Parathyroid adenoma (tissue), 2 donors: ENCODE data around the gene FNDC4.

Experiments
- H2AFZ ChIP-seq: fragments of 300-600 bp; sonication (generic); one replicate; pipeline ENCODE4 v1.7.0; 2017; ENCODE audit warnings: antibody characterized with exemption, mild to moderate bottlenecking
- H3K27ac ChIP-seq: fragments of 300-600 bp; sonication (generic); one replicate; pipeline ENCODE4 v1.7.0; 2017
- H3K27me3 ChIP-seq: fragments of 300-600 bp; sonication (generic); one replicate; pipeline ENCODE4 v1.7.0; 2017; ENCODE audit warnings: low read length; ENCODE audit not compliant: control insufficient read depth, insufficient read depth
- H3K36me3 ChIP-seq: fragments of 300-600 bp; sonication (generic); one replicate; pipeline ENCODE4 v1.7.0; 2017; ENCODE audit warnings: low read length; ENCODE audit not compliant: control insufficient read depth, insufficient read depth
- H3K4me1 ChIP-seq: fragments of 300-600 bp; sonication (generic); one replicate; pipeline ENCODE4 v1.7.0; 2017; ENCODE audit warnings: control low read depth
- H3K4me2 ChIP-seq: fragments of 300-600 bp; sonication (generic); one replicate; pipeline ENCODE4 v1.7.0; 2017; ENCODE audit warnings: low read length
- H3K4me3 ChIP-seq: fragments of 300-600 bp; sonication (generic); one replicate; pipeline ENCODE4 v1.7.0; 2017; ENCODE audit warnings: low read depth, low read length
- H3K79me2 ChIP-seq: fragments of 300-600 bp; sonication (generic); one replicate; pipeline ENCODE4 v1.7.0; 2017; ENCODE audit warnings: control low read depth
- H3K9ac ChIP-seq: fragments of 300-600 bp; sonication (generic); one replicate; pipeline ENCODE4 v1.7.0; 2017; ENCODE audit warnings: mild to moderate bottlenecking
- H3K9me3 ChIP-seq: fragments of 300-600 bp; sonication (generic); one replicate; pipeline ENCODE4 v1.7.0; 2017; ENCODE audit warnings: low read length; ENCODE audit not compliant: control insufficient read depth
- TF ChIP-seq, protein P1 (sequence below): fragments of 300-600 bp; sonication (generic); IDR thresholded peaks from one replicate; pipeline ENCODE4 v1.7.0; 2017; ENCODE audit warnings: antibody characterized with exemption, mild to moderate bottlenecking
- donor health status: primary hyperparathyroidism.

FNDC4 gene

DNA sequence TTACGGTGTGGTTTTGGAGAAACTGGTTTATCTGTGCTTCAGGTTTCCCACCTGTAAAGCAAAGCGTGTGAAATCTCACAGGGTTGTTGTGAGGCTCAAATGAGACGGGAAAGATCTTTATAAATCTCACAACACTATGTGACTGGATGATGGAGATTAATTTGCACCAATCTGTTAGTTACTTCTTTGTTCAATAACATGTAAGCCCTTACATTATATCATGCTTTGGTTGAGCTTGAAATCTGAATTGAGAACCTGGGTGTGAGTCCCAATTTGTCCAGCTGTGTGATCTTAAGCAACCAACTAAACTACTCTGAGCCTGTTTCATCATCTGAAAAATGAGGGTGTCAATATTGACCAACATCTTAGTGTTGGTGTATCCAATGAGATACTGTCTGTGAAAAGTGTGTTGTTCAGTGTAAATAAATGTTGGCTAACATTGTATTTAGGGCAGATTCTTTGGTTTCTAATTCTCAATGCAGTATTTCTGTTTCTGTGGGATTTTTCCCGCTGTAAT lies 898 bp upstream of the FNDC4 start:
- Histone ChIP-seq H3K4me3 (peak overlapping the region; percentile 64), H3K27me3 (no peaks in the 10 kb centered on the region), H3K27ac (no peak overlapping the region), H3K4me1 (no peaks in the 10 kb centered on the region), H3K4me2 (no peak overlapping the region), H2AFZ (no peak overlapping the region), H3K79me2 (no peaks in the 10 kb centered on the region), H3K9me3 (no peaks in the 10 kb centered on the region), H3K9ac (no peak overlapping the region), H3K36me3 (no peaks in the 10 kb centered on the region)
- TF ChIP-seq, protein P1, sequence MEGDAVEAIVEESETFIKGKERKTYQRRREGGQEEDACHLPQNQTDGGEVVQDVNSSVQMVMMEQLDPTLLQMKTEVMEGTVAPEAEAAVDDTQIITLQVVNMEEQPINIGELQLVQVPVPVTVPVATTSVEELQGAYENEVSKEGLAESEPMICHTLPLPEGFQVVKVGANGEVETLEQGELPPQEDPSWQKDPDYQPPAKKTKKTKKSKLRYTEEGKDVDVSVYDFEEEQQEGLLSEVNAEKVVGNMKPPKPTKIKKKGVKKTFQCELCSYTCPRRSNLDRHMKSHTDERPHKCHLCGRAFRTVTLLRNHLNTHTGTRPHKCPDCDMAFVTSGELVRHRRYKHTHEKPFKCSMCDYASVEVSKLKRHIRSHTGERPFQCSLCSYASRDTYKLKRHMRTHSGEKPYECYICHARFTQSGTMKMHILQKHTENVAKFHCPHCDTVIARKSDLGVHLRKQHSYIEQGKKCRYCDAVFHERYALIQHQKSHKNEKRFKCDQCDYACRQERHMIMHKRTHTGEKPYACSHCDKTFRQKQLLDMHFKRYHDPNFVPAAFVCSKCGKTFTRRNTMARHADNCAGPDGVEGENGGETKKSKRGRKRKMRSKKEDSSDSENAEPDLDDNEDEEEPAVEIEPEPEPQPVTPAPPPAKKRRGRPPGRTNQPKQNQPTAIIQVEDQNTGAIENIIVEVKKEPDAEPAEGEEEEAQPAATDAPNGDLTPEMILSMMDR = no peak

DNA sequence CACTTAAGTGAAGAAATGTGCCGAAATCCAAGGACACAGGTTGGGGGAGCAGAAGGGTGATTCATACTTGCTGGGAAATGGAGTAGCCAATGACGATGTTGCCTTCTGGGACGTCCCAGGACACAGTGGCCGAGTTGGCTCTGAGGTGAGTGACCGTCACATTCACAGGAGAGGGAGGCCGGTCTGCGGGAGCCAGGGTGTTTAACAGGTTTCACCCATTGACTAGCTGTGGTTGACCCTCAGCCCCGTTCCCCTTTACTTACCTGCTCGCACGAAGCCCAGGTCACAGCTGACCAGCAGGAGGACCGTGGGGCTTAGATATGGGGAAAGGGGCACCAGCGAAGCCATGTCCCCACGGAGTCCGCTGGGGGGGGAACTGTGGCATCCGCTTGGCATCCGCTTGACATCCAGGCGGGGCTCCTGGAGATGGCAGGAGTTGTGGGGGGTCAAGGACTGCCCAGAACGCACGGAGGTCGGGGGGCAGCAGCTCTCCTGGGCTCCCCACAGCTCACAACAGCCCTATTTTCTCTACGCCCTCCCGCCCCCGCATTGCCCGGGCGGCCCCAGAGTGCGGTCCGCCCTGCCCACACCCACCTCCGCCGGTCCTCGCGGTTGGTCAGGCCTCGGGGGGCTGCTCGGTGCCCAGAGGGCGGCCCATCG lies 586 bp downstream of the FNDC4 start:
- H3K27me3 ChIP-seq = no peaks in the 10 kb centered on the region

DNA sequence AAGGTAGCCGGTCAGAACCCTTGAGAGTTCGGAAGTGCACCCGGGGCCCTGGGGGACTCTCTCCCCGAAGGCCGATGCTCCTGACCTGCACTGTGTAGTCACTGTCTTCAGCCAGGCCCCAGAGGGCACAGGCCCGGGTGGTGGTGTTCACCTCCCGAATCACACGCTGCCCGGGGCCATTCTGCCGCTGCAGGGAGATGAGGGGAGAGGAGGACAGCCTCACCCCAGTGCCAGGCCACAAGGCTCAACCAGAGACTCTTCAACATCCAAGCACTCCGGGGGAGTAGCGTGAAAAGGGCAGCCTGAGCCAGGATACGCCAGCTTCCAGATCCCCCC lies 1.1 kb downstream of the FNDC4 start:
- Histone ChIP-seq H3K36me3 (no peaks in the 10 kb centered on the region), H3K27me3 (no peaks in the 10 kb centered on the region), H3K9ac (no peak overlapping the region), H2AFZ (peak overlapping the region; percentile 77), H3K4me1 (peaks cover 5% of the 10 kb centered on the region), H3K4me3 (peak overlapping the region; percentile 64), H3K79me2 (no peaks in the 10 kb centered on the region), H3K9me3 (no peaks in the 10 kb centered on the region), H3K27ac (no peak overlapping the region), H3K4me2 (peak overlapping the region; percentile 89)
- TF ChIP-seq, protein P1 = no peak

More for the DNA sequence above, 586 bp downstream of the FNDC4 start:
- H3K27ac ChIP-seq = no peak overlapping the region
- H3K79me2 ChIP-seq = no peaks in the 10 kb centered on the region
- H3K9ac ChIP-seq = no peak overlapping the region
- H3K9me3 ChIP-seq = no peaks in the 10 kb centered on the region
- H3K4me2 ChIP-seq = peak overlapping the region; percentile 89
- peak overlapping the region; percentile 77 for H2AFZ ChIP-seq
- peak overlapping the region; percentile 64 for H3K4me3 ChIP-seq
- H3K36me3 ChIP-seq = no peaks in the 10 kb centered on the region
- peaks cover 5% of the 10 kb centered on the region for H3K4me1 ChIP-seq
- TF ChIP-seq, protein P1 = no peak

DNA sequence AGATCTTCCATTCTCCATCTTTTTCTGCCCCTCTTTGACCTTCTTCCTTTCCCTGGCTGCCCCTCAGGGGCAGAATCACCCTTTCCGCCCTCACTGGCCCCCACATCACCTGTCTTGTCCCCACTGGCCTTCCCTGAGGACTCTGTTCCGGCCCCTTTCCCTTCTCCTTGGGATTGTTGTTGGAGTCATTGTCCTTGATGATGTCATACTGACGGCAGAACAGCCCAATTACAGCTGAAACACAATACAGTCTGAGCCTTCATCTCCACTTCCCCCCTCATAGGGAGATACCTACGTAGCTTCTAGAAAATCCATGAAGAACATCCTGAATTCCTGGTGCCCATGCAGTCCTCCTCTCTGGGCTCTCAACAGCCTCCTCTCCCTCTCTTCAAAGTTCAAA lies 2.4 kb downstream of the FNDC4 start:
- Histone ChIP-seq H3K27me3 (no peaks in the 10 kb centered on the region), H3K79me2 (no peaks in the 10 kb centered on the region), H3K4me2 (no peak overlapping the region), H3K9ac (no peak overlapping the region), H3K36me3 (no peaks in the 10 kb centered on the region), H3K4me1 (peaks cover 5% of the 10 kb centered on the region), H3K27ac (no peak overlapping the region), H3K9me3 (no peaks in the 10 kb centered on the region), H3K4me3 (no peak overlapping the region), H2AFZ (no peak overlapping the region)
- TF ChIP-seq, protein P1 = no peak
